ENCODE data around the gene GPR78.

- TF ChIP-seq CTCF (IDR thresholded peaks at IDR 0.05; ENCODE audit: low read depth, low read length, missing input control) (no peak), MAX (IDR thresholded peaks at IDR 0.05) (no peak), JUND (IDR thresholded peaks at IDR 0.05) (no peak), ZBTB33 (IDR thresholded peaks at IDR 0.05) (no peak), RAD21 (IDR thresholded peaks at IDR 0.05) (no peak), TAF1 (conservative IDR thresholded peaks at IDR 0.05) (no peak), RXRA (IDR thresholded peaks at IDR 0.05) (no peak)
- TF ChIP-seq, protein P1, sequence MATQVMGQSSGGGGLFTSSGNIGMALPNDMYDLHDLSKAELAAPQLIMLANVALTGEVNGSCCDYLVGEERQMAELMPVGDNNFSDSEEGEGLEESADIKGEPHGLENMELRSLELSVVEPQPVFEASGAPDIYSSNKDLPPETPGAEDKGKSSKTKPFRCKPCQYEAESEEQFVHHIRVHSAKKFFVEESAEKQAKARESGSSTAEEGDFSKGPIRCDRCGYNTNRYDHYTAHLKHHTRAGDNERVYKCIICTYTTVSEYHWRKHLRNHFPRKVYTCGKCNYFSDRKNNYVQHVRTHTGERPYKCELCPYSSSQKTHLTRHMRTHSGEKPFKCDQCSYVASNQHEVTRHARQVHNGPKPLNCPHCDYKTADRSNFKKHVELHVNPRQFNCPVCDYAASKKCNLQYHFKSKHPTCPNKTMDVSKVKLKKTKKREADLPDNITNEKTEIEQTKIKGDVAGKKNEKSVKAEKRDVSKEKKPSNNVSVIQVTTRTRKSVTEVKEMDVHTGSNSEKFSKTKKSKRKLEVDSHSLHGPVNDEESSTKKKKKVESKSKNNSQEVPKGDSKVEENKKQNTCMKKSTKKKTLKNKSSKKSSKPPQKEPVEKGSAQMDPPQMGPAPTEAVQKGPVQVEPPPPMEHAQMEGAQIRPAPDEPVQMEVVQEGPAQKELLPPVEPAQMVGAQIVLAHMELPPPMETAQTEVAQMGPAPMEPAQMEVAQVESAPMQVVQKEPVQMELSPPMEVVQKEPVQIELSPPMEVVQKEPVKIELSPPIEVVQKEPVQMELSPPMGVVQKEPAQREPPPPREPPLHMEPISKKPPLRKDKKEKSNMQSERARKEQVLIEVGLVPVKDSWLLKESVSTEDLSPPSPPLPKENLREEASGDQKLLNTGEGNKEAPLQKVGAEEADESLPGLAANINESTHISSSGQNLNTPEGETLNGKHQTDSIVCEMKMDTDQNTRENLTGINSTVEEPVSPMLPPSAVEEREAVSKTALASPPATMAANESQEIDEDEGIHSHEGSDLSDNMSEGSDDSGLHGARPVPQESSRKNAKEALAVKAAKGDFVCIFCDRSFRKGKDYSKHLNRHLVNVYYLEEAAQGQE (IDR thresholded peaks at IDR 0.05), result peak; percentile 99
These were observed at the start of gene GPR78 for GRCh38 chr4:8580321-8581093.
